DND-41 (cell line): ENCODE measurements around the gene ZNF644.

Experiments used
- EZH2 ChIP-seq: IDR thresholded peaks from 3 replicates; pipeline ENCODE4 v1.6.1; 2012; ENCODE audit warnings: borderline replicate concordance, low read depth, mild to moderate bottlenecking, moderate library complexity, low read length, inconsistent platforms; ENCODE audit not compliant: severe bottlenecking
- TF ChIP-seq, protein P1 (sequence below): IDR thresholded peaks from 2 replicates; pipeline ENCODE4 v1.5.1; 2012; ENCODE audit warnings: borderline replicate concordance, low read length, moderate library complexity, mild to moderate bottlenecking; ENCODE audit not compliant: poor library complexity, severe bottlenecking; ENCODE audit errors: extremely low read depth

DNA sequence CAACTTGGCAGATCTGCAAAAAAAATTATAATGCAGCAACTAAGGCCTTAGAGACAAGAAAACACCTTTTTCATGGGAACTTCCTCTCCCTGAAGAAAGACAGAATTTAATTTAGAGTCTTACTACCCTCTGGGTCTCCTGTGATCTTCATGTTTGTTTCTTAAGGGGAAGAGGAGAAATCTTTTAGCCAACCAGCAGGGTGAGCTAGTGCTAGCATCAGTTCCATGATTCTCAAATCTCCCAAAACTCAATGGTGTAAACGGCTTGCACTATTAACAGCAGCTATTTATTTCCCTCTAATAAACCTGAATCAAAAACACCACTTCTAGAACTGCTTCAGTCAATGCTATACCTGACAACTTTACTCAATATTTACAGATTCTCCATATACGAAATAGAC is 3.8 kb downstream of the ZNF644 start:
- TF ChIP-seq, protein P1, sequence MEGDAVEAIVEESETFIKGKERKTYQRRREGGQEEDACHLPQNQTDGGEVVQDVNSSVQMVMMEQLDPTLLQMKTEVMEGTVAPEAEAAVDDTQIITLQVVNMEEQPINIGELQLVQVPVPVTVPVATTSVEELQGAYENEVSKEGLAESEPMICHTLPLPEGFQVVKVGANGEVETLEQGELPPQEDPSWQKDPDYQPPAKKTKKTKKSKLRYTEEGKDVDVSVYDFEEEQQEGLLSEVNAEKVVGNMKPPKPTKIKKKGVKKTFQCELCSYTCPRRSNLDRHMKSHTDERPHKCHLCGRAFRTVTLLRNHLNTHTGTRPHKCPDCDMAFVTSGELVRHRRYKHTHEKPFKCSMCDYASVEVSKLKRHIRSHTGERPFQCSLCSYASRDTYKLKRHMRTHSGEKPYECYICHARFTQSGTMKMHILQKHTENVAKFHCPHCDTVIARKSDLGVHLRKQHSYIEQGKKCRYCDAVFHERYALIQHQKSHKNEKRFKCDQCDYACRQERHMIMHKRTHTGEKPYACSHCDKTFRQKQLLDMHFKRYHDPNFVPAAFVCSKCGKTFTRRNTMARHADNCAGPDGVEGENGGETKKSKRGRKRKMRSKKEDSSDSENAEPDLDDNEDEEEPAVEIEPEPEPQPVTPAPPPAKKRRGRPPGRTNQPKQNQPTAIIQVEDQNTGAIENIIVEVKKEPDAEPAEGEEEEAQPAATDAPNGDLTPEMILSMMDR = peak; percentile 51
- no peak for TF ChIP-seq EZH2
